Activated CD4-positive, alpha-beta memory T cell treated with anti-CD3 and anti-CD28 coated beads for 36 hours (primary cell): ENCODE data around the gene CTSE. TPM values are rescaled to one million over a fixed set of nuclear protein-coding genes. Genes with fewer than 3 reads are reported as not detected.

Experiments used
- CTCF ChIA-PET: fragments of 350-600 bp; sonication (Branson Sonifier 250); formaldehyde crosslinking; loops from one replicate; lab custom pipeline; 2021; ENCODE audit warnings: antibody characterized with exemption, inconsistent platforms; lab: Charles Lee
- POLR2A ChIA-PET: fragments of 350-600 bp; sonication (Branson Sonifier 250); formaldehyde crosslinking; loops from one replicate; lab custom pipeline; 2021; ENCODE audit warnings: antibody characterized with exemption; lab: Charles Lee
- DNase-seq: peaks from one replicate; pipeline ENCODE4 v3.0.0-alpha.2; 2020
- H3K27ac Mint-ChIP-seq: one replicate; pipeline ENCODE4 v1.8.0; 2021; ENCODE audit warnings: mixed read lengths
- H3K27me3 Mint-ChIP-seq: one replicate; pipeline ENCODE4 v1.8.0; 2021; ENCODE audit warnings: mixed read lengths
- H3K36me3 Mint-ChIP-seq: one replicate; pipeline ENCODE4 v1.8.0; 2021; ENCODE audit warnings: mixed read lengths
- H3K4me1 Mint-ChIP-seq: one replicate; pipeline ENCODE4 v1.8.0; 2021; ENCODE audit warnings: low read depth, mixed read lengths
- H3K4me3 Mint-ChIP-seq: one replicate; pipeline ENCODE4 v1.8.0; 2021; ENCODE audit warnings: mild to moderate bottlenecking, mixed read lengths
- H3K9me3 Mint-ChIP-seq: one replicate; pipeline ENCODE4 v1.8.0; 2021; ENCODE audit warnings: mixed read lengths
- intact Hi-C: fragments of 100-400 bp; cut with micrococcal nuclease; formaldehyde crosslinking; loops from one replicate; pipeline ENCODE4 v1.15.1; 2023
- total RNA-seq, 2 experiments: library from RNA; stranded (reverse); gene quantifications; one replicate each; pipeline ENCODE4 v1.2.3, GENCODE V29; 2021

Gene CTSE
- total RNA-seq, 2 experiments from 2014 or later, result not detected

DNA sequence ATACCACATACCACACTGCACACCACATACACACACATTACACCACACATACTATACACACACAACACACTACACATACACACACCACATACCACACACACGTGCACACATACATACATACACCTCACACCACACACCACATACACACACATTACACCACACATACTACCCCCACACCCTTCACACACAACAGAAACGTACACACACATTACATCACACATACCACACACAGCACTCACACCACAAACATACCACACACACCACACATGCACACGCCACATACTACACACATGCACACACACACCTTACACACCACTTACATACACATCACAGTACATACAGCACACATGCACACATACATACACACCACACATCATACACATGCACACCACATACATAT, 49.0 kb downstream of the CTSE start:
- intact Hi-C loops, result no loop called here
- Mint-ChIP-seq H3K4me3 (no peak overlapping the region), H3K27ac (no peak overlapping the region), H3K36me3 (no peaks in the 10 kb centered on the region), H3K4me1 (no peaks in the 10 kb centered on the region), H3K9me3 (no peaks in the 10 kb centered on the region), H3K27me3 (peaks cover 2% of the 10 kb centered on the region)
- no peak for DNase-seq
- CTCF ChIA-PET, result no interaction called here
- POLR2A ChIA-PET, result no interaction called here

DNA sequence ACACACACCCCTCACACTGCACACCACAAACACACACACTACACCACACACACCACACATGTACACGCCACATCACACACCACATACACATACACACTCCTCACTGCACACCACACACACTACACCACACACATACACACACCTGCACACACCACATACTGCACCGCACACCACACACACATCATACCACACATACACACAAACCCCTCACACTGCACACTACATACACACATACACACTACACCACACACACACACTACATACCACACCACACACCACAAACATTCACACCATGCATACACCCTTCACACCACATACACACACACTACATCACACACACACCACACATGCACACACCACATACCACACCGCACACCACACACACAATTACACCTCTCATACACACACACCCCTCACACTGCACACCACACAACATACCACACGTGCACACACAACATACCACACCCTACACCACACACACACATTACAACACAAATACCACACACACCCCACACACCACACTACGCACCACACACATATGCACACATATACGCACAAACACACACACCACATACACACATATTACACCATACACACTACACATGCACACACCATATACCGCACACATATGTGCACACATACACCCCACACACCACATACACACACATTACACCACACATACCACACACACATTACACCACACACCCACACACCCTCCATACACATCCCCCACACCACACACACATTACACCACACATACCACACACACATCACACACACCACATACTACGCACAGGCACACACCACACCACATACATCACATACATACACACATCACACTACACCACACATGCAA, 50.1 kb downstream of the CTSE start:
- POLR2A ChIA-PET, result no interaction called here
- intact Hi-C loops, result no loop called here
- no peak overlapping the region for H3K4me3 Mint-ChIP-seq

GRCh38 chr1:205972491-205973168, 51.1 kb downstream of the CTSE start:
- peaks cover 2% of the 10 kb centered on the region for H3K27me3 Mint-ChIP-seq
- H3K36me3 Mint-ChIP-seq, result no peaks in the 10 kb centered on the region
- H3K4me3 Mint-ChIP-seq, result no peak overlapping the region
- H3K4me1 Mint-ChIP-seq, result no peaks in the 10 kb centered on the region
- CTCF ChIA-PET, result no interaction called here
- intact Hi-C loops, result no loop called here
- H3K27ac Mint-ChIP-seq, result no peak overlapping the region
- POLR2A ChIA-PET, result no interaction called here
- H3K9me3 Mint-ChIP-seq, result no peaks in the 10 kb centered on the region
- DNase-seq, result no peak

More for the DNA sequence above, 50.1 kb downstream of the CTSE start:
- H3K27ac Mint-ChIP-seq, result no peak overlapping the region
- no peaks in the 10 kb centered on the region for H3K9me3 Mint-ChIP-seq
- CTCF ChIA-PET, result no interaction called here
- H3K27me3 Mint-ChIP-seq, result peaks cover 2% of the 10 kb centered on the region
- H3K4me1 Mint-ChIP-seq, result no peaks in the 10 kb centered on the region
- H3K36me3 Mint-ChIP-seq, result no peaks in the 10 kb centered on the region
- no peak for DNase-seq

DNA sequence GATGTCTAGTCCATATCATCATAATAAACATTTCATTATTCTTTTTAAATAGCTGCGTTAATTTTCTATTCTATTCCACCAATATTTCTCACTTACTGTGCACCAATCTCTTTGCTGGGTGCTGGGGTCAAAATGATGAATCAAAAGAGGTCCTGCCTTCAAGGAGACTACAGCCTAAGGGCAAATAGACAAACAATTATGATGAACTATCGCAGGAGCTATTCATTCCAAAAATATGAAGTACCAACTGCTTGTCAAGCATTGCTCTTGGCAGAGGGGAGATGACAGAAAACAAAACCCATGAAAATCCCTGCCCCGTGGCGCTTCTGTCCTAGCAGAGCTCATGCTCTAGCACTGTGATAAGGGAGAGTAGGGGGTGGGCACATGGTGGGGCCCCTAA, 51.6 kb downstream of the CTSE start:
- intact Hi-C loops, result no loop called here
- ChIA-PET CTCF (interaction anchor here (2.3 kb wide), 1 partner anchor 180 kb away, joined by 9 read pairs; no protein-coding TSS in a partner anchor), POLR2A (no interaction called here)
- no peaks in the 10 kb centered on the region for H3K9me3 Mint-ChIP-seq
- H3K27me3 Mint-ChIP-seq, result no peaks in the 10 kb centered on the region
- no peaks in the 10 kb centered on the region for H3K4me1 Mint-ChIP-seq
- no peak overlapping the region for H3K4me3 Mint-ChIP-seq
- H3K36me3 Mint-ChIP-seq, result no peaks in the 10 kb centered on the region
- H3K27ac Mint-ChIP-seq, result no peak overlapping the region
- DNase-seq, result no peak

DNA sequence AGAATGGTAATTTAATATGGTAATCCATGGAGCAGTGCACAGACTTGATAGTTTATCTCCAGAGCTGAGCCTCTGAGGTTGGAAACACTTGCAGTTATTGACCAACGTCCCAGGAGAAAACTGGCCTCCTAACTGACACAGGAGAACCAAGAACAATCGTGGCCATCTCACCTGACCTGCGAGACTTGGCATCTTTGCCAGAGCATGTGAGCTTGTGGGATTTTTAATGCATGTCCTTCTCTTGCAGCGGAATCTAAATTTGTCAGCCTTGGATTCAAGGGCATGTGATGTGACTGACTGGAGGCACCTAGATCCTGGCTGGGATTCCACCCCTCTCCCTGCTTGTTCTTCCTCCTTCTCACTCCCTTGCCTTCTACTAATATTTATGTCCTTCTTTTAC, 52.6 kb downstream of the CTSE start:
- Mint-ChIP-seq H3K4me3 (no peak overlapping the region), H3K4me1 (no peaks in the 10 kb centered on the region), H3K36me3 (no peaks in the 10 kb centered on the region), H3K27ac (no peak overlapping the region), H3K27me3 (no peaks in the 10 kb centered on the region), H3K9me3 (no peaks in the 10 kb centered on the region)
- intact Hi-C loops, result no loop called here
- no peak for DNase-seq
- CTCF ChIA-PET, result interaction anchor here (0.7 to 2.3 kb wide), 3 partner anchors 50 to 312 kb away, joined by 4 to 9 read pairs (median 5); no protein-coding TSS in a partner anchor
- POLR2A ChIA-PET, result no interaction called here

- POLR2A ChIA-PET, result no interaction called here
- Mint-ChIP-seq H3K4me3 (no peak overlapping the region), H3K4me1 (no peaks in the 10 kb centered on the region), H3K36me3 (no peaks in the 10 kb centered on the region), H3K27me3 (no peaks in the 10 kb centered on the region), H3K27ac (no peak overlapping the region), H3K9me3 (no peaks in the 10 kb centered on the region)
- CTCF ChIA-PET, result interaction anchor here (0.7 to 2.6 kb wide), 4 partner anchors 50 to 312 kb away, joined by 4 to 9 read pairs (median 6); no protein-coding TSS in a partner anchor
- intact Hi-C loops, result no loop called here
- no peak for DNase-seq
Measured at GRCh38 chr1:205970486-205970885, 53.2 kb downstream of the CTSE start.

GRCh38 chr1:205969229-205969628, 54.5 kb downstream of the CTSE start:
- intact Hi-C loops, result no loop called here
- ChIA-PET POLR2A (no interaction called here), CTCF (interaction anchor here (1.0 to 3.5 kb wide), 3 partner anchors 8 to 310 kb away, joined by 3 to 32 read pairs (median 8); no protein-coding TSS in a partner anchor)
- no peaks in the 10 kb centered on the region for H3K4me1 Mint-ChIP-seq
- DNase-seq, result no peak
- no peak overlapping the region for H3K27ac Mint-ChIP-seq
- H3K36me3 Mint-ChIP-seq, result no peaks in the 10 kb centered on the region
- no peak overlapping the region for H3K4me3 Mint-ChIP-seq
- peaks cover 3% of the 10 kb centered on the region for H3K27me3 Mint-ChIP-seq
- no peaks in the 10 kb centered on the region for H3K9me3 Mint-ChIP-seq

DNA sequence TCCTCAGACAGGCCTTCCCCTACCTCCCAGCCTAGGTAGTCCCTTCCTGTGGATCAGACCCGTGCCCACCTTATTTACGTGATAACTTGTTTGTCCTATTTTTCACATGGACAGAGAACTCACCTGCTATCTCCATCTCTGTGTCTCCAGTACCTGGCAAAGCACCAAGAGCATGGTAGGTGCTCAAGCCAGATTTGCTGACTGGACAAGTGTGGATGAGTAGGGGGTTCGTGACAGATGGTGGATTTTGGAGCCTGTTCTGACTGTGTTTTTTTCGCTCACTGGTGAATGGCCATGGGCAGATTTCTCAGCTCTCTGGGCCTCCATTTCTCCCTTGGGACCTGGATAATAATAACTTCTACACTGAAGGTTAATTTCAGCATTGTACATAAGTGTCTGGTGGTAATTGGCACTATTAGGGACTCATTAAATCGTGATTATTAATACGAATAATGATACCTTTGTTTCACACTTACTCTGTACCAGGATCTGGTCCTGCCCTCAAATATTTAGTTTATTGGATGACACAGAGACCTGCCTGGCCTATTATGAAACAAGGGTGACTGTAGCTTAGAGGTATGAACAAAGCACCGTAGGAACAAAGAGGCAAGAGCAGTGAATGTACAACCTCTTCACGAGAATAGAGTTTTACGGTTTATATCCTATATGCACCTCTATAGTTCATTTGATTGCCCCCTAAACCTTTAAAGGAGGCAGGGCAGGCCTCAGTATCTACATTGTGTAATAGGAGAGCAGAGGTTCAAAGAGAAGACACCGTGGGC, 56.0 kb downstream of the CTSE start:
- H3K4me3 Mint-ChIP-seq, result no peak overlapping the region
- ChIA-PET POLR2A (no interaction called here), CTCF (interaction anchor here (1.2 to 3.5 kb wide), 3 partner anchors 10 to 176 kb away, joined by 3 to 32 read pairs (median 3); no protein-coding TSS in a partner anchor)
- no peaks in the 10 kb centered on the region for H3K36me3 Mint-ChIP-seq
- no peak overlapping the region for H3K27ac Mint-ChIP-seq
- no peaks in the 10 kb centered on the region for H3K9me3 Mint-ChIP-seq
- DNase-seq, result no peak
- intact Hi-C loops, result no loop called here
- H3K27me3 Mint-ChIP-seq, result peaks cover 4% of the 10 kb centered on the region
- no peaks in the 10 kb centered on the region for H3K4me1 Mint-ChIP-seq

GRCh38 chr1:205965036-205965884, 58.4 kb downstream of the CTSE start:
- H3K4me1 Mint-ChIP-seq, result peaks cover 4% of the 10 kb centered on the region
- H3K27ac Mint-ChIP-seq, result no peak overlapping the region
- CTCF ChIA-PET, result interaction anchor here (0.6 to 2.1 kb wide), 2 partner anchors 12 to 59 kb away, joined by 7 to 13 read pairs; no protein-coding TSS in a partner anchor
- POLR2A ChIA-PET, result no interaction called here
- intact Hi-C loops, result no loop called here
- no peak for DNase-seq
- no peaks in the 10 kb centered on the region for H3K9me3 Mint-ChIP-seq
- H3K27me3 Mint-ChIP-seq, result peaks cover 4% of the 10 kb centered on the region
- H3K4me3 Mint-ChIP-seq, result no peak overlapping the region
- no peaks in the 10 kb centered on the region for H3K36me3 Mint-ChIP-seq

- H3K36me3 Mint-ChIP-seq, result no peaks in the 10 kb centered on the region
- ChIA-PET CTCF (interaction anchor here (0.9 to 5.4 kb wide), 4 partner anchors 14 to 304 kb away, joined by 3 to 46 read pairs (median 8); no protein-coding TSS in a partner anchor), POLR2A (no interaction called here)
- intact Hi-C loops, result no loop called here
- peak; percentile 41 for DNase-seq
- no peak overlapping the region for H3K4me3 Mint-ChIP-seq
- no peaks in the 10 kb centered on the region for H3K9me3 Mint-ChIP-seq
- H3K27ac Mint-ChIP-seq, result no peak overlapping the region
- peaks cover 4% of the 10 kb centered on the region for H3K4me1 Mint-ChIP-seq
- peaks cover 5% of the 10 kb centered on the region for H3K27me3 Mint-ChIP-seq
Measured at GRCh38 chr1:205963352-205964155, 60.1 kb downstream of the CTSE start.
